Stomach (tissue), 4 donors: ENCODE data around the gene TMEM107.

Experiments used
- EP300 ChIP-seq: sonication (generic); formaldehyde crosslinking; IDR thresholded peaks from one replicate; pipeline ENCODE4 v1.6.1; 2017; ENCODE audit warnings: antibody characterized with exemption
- POLR2A ChIP-seq, 4 donors: fragments of 450-650 bp; IDR thresholded peaks; one replicate each; pipeline ENCODE4 v1.6.1; 2016; ENCODE audit warnings: antibody characterized with exemption in 4 of 4, control low read depth in 2 of 4, mild to moderate bottlenecking in 1 of 4, moderate library complexity in 1 of 4
- POLR2AphosphoS5 ChIP-seq, 3 donors: sonication (generic); formaldehyde crosslinking; IDR thresholded peaks; one replicate each; pipeline ENCODE4 v1.6.1; 2016; ENCODE audit warnings: antibody characterized with exemption in 3 of 3
- TF ChIP-seq, protein P1 (sequence below), 7 experiments: fragments of 450-650 bp in 4 of 7; fragments of 200-600 bp in 3 of 7; sonication (generic) in 3 of 7; IDR thresholded peaks; one replicate each; pipeline ENCODE4 v1.5.1; 2016 to 2019; ENCODE audit warnings: antibody characterized with exemption in 7 of 7, control low read depth in 2 of 7, mild to moderate bottlenecking in 1 of 7

DNA sequence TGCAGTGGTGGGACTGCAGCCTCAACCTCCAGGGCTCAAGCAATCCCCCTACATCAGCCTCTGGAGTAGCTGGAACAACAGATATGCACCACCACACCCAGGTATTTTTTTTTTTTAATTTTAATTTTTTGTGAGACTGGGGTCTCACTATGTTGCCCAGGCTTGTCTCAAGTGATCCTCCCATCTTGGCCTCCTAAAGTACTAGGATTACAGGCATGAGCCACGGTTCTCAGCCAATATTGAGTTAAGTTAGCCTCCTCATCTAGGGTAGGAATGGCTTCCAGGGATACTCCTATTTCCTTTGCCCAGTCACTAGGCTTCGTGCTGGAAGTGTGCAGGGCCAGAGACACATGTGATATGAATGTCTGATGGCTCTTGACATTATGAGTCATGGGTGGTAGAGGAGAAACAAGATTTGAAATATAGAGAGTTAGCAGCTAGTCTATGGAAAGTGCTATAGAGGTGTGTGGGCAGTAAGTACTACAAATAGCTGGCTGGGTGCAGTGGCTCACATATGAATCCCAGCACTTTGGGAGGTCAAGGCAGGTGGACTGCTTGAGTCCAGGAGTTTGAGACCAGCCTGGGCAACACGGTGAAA is 44.2 kb downstream of the TMEM107 start:
- TF ChIP-seq, protein P1, sequence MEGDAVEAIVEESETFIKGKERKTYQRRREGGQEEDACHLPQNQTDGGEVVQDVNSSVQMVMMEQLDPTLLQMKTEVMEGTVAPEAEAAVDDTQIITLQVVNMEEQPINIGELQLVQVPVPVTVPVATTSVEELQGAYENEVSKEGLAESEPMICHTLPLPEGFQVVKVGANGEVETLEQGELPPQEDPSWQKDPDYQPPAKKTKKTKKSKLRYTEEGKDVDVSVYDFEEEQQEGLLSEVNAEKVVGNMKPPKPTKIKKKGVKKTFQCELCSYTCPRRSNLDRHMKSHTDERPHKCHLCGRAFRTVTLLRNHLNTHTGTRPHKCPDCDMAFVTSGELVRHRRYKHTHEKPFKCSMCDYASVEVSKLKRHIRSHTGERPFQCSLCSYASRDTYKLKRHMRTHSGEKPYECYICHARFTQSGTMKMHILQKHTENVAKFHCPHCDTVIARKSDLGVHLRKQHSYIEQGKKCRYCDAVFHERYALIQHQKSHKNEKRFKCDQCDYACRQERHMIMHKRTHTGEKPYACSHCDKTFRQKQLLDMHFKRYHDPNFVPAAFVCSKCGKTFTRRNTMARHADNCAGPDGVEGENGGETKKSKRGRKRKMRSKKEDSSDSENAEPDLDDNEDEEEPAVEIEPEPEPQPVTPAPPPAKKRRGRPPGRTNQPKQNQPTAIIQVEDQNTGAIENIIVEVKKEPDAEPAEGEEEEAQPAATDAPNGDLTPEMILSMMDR (IDR thresholded peaks at IDR 0.05): no peak
- TF ChIP-seq POLR2A (IDR thresholded peaks at IDR 0.05): no peak
- TF ChIP-seq POLR2AphosphoS5 (IDR thresholded peaks at IDR 0.05): no peak
- no peak for TF ChIP-seq EP300
